Lung microvascular endothelial cell (primary cell): ENCODE measurements around the gene OR13C2. TPM values are rescaled to one million over a fixed set of nuclear protein-coding genes. Genes with fewer than 3 reads are reported as not detected.
"Not testable (repeated sequence)": the region's sequence is repeated elsewhere in the genome, so short reads cannot be mapped to it uniquely, and the experiment has no call there.

Experiments
- DNase-seq, 2 donors: peaks; one replicate each; pipeline versions ENCODE4 v3.0.0 to v3.0.0-alpha.2; 2010; ENCODE audit warnings: low read depth in 2 of 2
- total RNA-seq: library from RNA; depleted of rRNA; stranded (reverse); fragments of >200 nt; gene quantifications from 2 replicates; pipeline ENCODE4 v1.2.1, GENCODE V29; 2014

OR13C2 gene
- total RNA-seq = not detected in 2 replicates

GRCh38 chr9:104605527-104605926, at the start of gene OR13C2:
TSS of gene OR13C2 (minus strand) at chr9:104605627. CDS start at chr9:104605627, 0 bp downstream.
- DNase-seq = not testable (repeated sequence)

GRCh38 chr9:104635456-104635855, 30.0 kb upstream of the OR13C2 start:
- DNase-seq = no peak

DNA sequence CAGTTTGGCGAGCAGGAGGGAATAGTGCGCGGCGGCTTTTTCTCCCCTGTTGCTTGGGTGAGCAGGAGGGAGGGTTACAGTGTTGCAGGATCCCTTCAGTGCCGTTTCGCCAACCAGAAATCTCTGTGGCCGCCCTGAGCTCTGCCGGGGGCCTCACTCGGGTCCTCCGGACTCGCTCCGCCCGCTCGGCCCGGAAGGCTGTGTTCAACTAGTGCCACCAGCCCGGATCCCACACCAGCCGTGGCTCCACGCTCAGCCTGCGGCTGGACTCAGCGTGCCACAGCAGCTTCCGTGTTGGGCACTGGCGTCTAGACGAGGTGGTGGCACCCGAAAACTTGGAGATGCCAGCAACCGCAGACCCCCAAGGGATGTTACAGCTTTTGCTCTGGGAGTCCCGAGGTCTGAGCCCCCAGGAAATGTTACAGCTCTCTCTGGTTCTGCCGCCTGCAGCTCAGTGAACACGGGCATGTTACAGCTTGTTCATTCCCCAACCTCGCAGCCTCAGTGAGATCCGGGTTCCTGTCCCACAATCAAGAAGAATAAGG, 28.6 kb upstream of the OR13C2 start:
- DNase-seq = no peak

- not testable (repeated sequence) for DNase-seq
These were observed 20.5 kb upstream of the OR13C2 start for GRCh38 chr9:104625964-104626363.

DNA sequence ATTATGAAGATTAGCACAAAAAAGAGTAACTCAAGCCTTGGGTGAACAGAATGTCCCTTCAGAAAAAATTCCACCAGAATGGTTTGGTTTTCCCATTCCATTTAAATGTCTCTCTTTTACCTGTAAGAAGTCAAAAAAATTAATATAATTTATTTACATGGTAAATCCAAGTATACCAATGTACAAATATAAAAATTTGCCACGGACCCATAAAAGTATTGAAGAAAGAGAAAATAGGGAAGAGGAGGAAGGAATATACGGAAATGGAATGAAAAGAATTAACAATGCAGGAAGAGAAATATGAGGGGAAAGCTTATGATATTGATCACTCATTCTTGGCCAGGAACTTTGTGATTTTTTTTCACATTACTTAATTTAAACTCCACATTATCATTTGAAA, 12.7 kb upstream of the OR13C2 start, which contains the start of gene OR13C9:
TSS of gene OR13C9 (minus strand) at position 101 of the 400 bp plus-strand sequence. CDS start at position 101, 0 bp downstream.
- DNase-seq = no peak

- DNase-seq = no peak
These were observed 12.0 kb upstream of the OR13C2 start for GRCh38 chr9:104617418-104617817.

- no peak for DNase-seq
These were observed 5.8 kb upstream of the OR13C2 start for GRCh38 chr9:104611213-104611612.

DNA sequence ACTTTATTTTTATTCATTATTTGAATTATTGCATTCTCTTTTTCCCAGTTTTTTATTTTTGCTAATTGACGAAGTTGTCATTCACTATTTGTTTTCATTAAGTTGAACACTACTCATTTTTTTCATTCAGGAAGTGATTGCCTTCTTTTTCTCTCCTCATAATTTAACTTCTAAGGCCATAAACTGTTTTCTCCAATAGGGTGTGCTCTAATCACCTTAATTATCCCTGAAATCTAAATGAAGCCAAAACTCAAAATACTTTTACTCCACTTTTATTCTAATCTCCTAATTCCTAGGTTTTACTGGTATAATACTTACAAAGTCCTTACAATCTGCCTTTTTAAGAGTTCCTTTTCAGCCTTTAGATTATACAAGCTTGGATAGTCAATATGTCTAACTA, 2.9 kb upstream of the OR13C2 start:
- no peak for DNase-seq

- DNase-seq = no peak
These were observed 725 bp upstream of the OR13C2 start for GRCh38 chr9:104606152-104606551.

GRCh38 chr9:104604801-104605200, 626 bp downstream of the OR13C2 start:
- DNase-seq = no peak

GRCh38 chr9:104599313-104599712, 6.1 kb downstream of the OR13C2 start, which contains the start of gene OR13C5:
TSS of gene OR13C5 (minus strand) at chr9:104599413. CDS start at chr9:104599413, 0 bp downstream.
- not testable (repeated sequence) for DNase-seq

DNA sequence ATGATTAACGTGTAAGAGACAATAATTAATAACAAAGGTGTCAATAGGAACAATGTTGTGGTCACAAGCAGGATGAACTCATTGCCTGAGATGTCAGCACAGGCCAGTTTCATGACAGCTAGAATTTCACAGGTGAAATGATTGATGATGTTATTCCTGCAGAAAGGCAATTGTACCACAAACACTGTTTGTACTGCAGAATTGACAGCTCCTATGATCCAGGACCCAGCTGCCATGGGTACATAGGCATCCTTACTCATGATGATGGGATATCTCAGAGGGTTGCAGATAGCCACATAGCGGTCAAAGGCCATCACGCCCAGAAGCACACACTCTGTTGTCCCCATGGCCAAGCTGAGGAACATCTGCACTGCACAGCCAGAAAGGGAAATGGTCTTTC, 6.7 kb downstream of the OR13C2 start:
- not testable (repeated sequence) for DNase-seq

GRCh38 chr9:104589626-104590025, 15.8 kb downstream of the OR13C2 start:
- no peak for DNase-seq

- DNase-seq = no peak
These were observed 18.8 kb downstream of the OR13C2 start for GRCh38 chr9:104586496-104587180.

- no peak for DNase-seq
These were observed 24.9 kb downstream of the OR13C2 start for GRCh38 chr9:104580562-104580961.

- no peak for DNase-seq
These were observed 28.2 kb downstream of the OR13C2 start for GRCh38 chr9:104577263-104577662.

DNA sequence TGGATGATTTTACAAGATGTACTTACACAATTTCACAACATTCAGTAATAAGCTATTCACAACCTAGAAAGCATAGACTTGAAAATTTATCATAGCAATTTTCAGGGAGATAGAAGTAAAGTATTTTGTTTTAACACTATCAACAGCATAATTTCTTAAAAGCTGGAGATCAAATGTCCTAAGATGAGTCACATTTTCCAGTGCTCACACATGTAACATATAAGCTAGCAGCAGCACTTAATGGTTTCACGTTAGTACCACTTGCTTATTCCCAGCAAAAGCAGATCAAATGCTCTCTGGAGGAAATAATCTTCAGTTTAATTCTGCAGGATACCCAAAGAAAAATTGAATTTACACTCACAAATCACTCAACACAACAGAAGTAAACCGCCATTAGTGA, 30.0 kb downstream of the OR13C2 start:
- no peak for DNase-seq

GRCh38 chr9:104572612-104573011, 32.8 kb downstream of the OR13C2 start:
- DNase-seq = no peak

DNA sequence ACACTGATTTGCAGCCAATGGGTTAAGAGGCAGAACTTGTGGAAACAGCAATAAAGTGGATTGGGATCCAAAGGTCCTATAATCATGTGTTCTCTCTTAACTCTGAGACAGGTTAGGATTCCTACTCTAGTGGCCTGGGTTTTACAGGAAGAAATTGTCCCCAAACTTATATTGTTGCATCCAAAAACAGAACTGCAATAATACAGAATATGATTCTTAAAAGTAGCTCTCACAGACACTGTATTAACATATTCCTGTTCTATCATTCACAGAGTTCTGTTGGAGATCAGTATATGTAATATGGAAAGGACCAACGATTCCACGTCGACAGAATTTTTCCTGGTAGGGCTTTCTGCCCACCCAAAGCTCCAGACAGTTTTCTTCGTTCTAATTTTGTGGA, 36.6 kb downstream of the OR13C2 start, which contains the start of gene OR13C8:
TSS of gene OR13C8 (plus strand) at position 301 of the 400 bp plus-strand sequence. CDS start at position 301, 0 bp downstream.
- DNase-seq = no peak

- DNase-seq = no peak
These were observed 41.1 kb downstream of the OR13C2 start for GRCh38 chr9:104564358-104564757.

GRCh38 chr9:104556830-104557634, 48.4 kb downstream of the OR13C2 start:
- no peak for DNase-seq

- DNase-seq = no peak
These were observed 49.9 kb downstream of the OR13C2 start for GRCh38 chr9:104555521-104555920.
